Measurements from ENCODE around the gene TRERF1.

GRCh38 chr6:42182101-42182500 lies 269.6 kb downstream of the TRERF1 start:
- no peak for TF ChIP-seq CTCF (conservative IDR thresholded peaks at IDR 0.05)
- no peak for TF ChIP-seq EZH2 (IDR thresholded peaks at IDR 0.05; ENCODE audit: low read depth)
